H1 (cell line): ENCODE data around the gene CACNA2D3. TPM values are rescaled to one million over a fixed set of nuclear protein-coding genes. Genes with fewer than 3 reads are reported as not detected.

ENCODE experiments used
- CTCF ChIA-PET: fragments of 300-600 bp; sonication (Branson Sonifier 250); formaldehyde crosslinking; loops from one replicate; lab custom pipeline; 2021; ENCODE audit not compliant: partially characterized antibody; lab: Charles Lee
- POLR2A ChIA-PET: fragments of 300-600 bp; sonication (Branson Sonifier 250); formaldehyde crosslinking; loops from one replicate; lab custom pipeline; 2021; ENCODE audit warnings: inconsistent platforms; ENCODE audit not compliant: partially characterized antibody; lab: Charles Lee
- DNase-seq, 2 experiments: peaks; one replicate each; pipeline versions ENCODE4 v3.0.0 to v3.0.0-alpha.2; 2010 to 2022; ENCODE audit warnings: low spot score in 2 of 2, low read depth in 1 of 2, mixed read lengths in 1 of 2
- FAIRE-seq: peaks from 2 replicates; lab custom pipeline; 2011; peaks lifted over from hg19 to GRCh38; lab: Jason Lieb, UNC
- H2AFZ ChIP-seq: 2 replicates; pipeline ENCODE4 v1.8.1; 2012; ENCODE audit warnings: low read length, inconsistent platforms
- H2AK5ac ChIP-seq: 2 replicates; pipeline ENCODE4 v1.6.1; 2013; ENCODE audit warnings: low read depth, low read length
- H2BK120ac ChIP-seq: replicated peaks from 2 replicates; pipeline ENCODE3; 2013; ENCODE audit warnings: low read depth, low read length, inconsistent platforms
- H2BK12ac ChIP-seq: 2 replicates; pipeline ENCODE4 v1.6.1; 2013; ENCODE audit warnings: low read depth, low read length
- H2BK15ac ChIP-seq: 2 replicates; pipeline ENCODE4 v1.6.1; 2013; ENCODE audit warnings: low read length
- H2BK20ac ChIP-seq: 2 replicates; pipeline ENCODE4 v1.6.1; 2013; ENCODE audit warnings: low read length
- H2BK5ac ChIP-seq: 2 replicates; pipeline ENCODE4 v1.6.1; 2013; ENCODE audit warnings: low read depth, low read length
- H3K14ac ChIP-seq: 2 replicates; pipeline ENCODE4 v1.6.1; 2013; ENCODE audit warnings: inconsistent platforms; ENCODE audit not compliant: insufficient read length
- H3K18ac ChIP-seq: 2 replicates; pipeline ENCODE4 v1.6.1; 2013; ENCODE audit warnings: low read length; ENCODE audit errors: extremely low read depth
- H3K23ac ChIP-seq: 2 replicates; pipeline ENCODE4 v1.6.1; 2013; ENCODE audit warnings: inconsistent platforms; ENCODE audit not compliant: insufficient read length
- H3K23me2 ChIP-seq: 2 replicates; pipeline ENCODE4 v1.6.1; 2013; ENCODE audit warnings: low read depth, low read length
- H3K27ac ChIP-seq: 2 replicates; pipeline ENCODE4 v1.6.1; 2011; ENCODE audit warnings: low read depth, low read length, inconsistent platforms
- H3K27me3 ChIP-seq, 4 experiments: replicated peaks in 1 of 4; 1 replicate in 1 of 4; 2 replicates in 3 of 4; pipeline versions ENCODE4 v1.6.1 to v1.8.1; 2011 to 2013; ENCODE audit warnings: low read length in 3 of 4, mild to moderate bottlenecking in 3 of 4, inconsistent platforms in 2 of 4, mixed read lengths in 2 of 4, moderate library complexity in 1 of 4; ENCODE audit not compliant: control insufficient read depth in 3 of 4, insufficient read depth in 3 of 4; ENCODE audit errors: extremely low read depth in 1 of 4
- H3K36me3 ChIP-seq, 4 experiments: 2 replicates each; pipeline versions ENCODE4 v1.6.1 to v1.8.1; 2011 to 2013; ENCODE audit warnings: mild to moderate bottlenecking in 4 of 4, low read length in 3 of 4, moderate library complexity in 2 of 4, control low read depth in 1 of 4, inconsistent platforms in 1 of 4; ENCODE audit not compliant: insufficient read depth in 4 of 4, control insufficient read depth in 2 of 4
- H3K4ac ChIP-seq: replicated peaks from 2 replicates; pipeline ENCODE3; 2013; ENCODE audit warnings: low read length, low read depth, mixed read lengths, inconsistent platforms; ENCODE audit not compliant: insufficient read length
- H3K4me1 ChIP-seq, 4 experiments: replicated peaks in 1 of 4; 1 replicate in 1 of 4; 2 replicates in 3 of 4; pipeline versions ENCODE4 v1.6.1 to v1.8.1; 2011 to 2013; ENCODE audit warnings: low read length in 3 of 4, inconsistent platforms in 2 of 4, mixed read lengths in 1 of 4; ENCODE audit not compliant: insufficient read depth in 4 of 4, control insufficient read depth in 3 of 4
- H3K4me2 ChIP-seq, 2 experiments: 2 replicates each; pipeline versions ENCODE4 v1.6.1 to v1.8.1; 2011 to 2013; ENCODE audit warnings: low read depth in 2 of 2, low read length in 2 of 2, control low read depth in 1 of 2, inconsistent platforms in 1 of 2, mild to moderate bottlenecking in 1 of 2; ENCODE audit not compliant: insufficient read depth in 1 of 2
- H3K4me3 ChIP-seq, 4 experiments: fragments of 200-600, 300-600 bp in 1 of 4; sonication (generic), shearing (Covaris generic), sonication (Bioruptor Twin) in 1 of 4; 2 replicates each; pipeline versions ENCODE4 v1.5.1 to v1.8.1; 2011 to 2016; ENCODE audit warnings: low read length in 4 of 4, low read depth in 3 of 4, control low read depth in 2 of 4, inconsistent platforms in 2 of 4, mild to moderate bottlenecking in 2 of 4, mixed read lengths in 1 of 4, moderate library complexity in 1 of 4; ENCODE audit not compliant: insufficient read depth in 2 of 4; ENCODE audit errors: extremely low read depth in 1 of 4
- H3K56ac ChIP-seq: replicated peaks from 2 replicates; pipeline ENCODE3; 2013; ENCODE audit warnings: low read depth, mild to moderate bottlenecking, mixed read lengths, low read length, inconsistent platforms; ENCODE audit not compliant: insufficient read length
- H3K79me1 ChIP-seq: 2 replicates; pipeline ENCODE4 v1.6.1; 2013; ENCODE audit warnings: low read depth, low read length, control low read depth
- H3K79me2 ChIP-seq, 2 experiments: 2 replicates each; pipeline versions ENCODE4 v1.6.1 to v1.8.1; 2012 to 2013; ENCODE audit warnings: low read length in 2 of 2, mild to moderate bottlenecking in 2 of 2, inconsistent platforms in 1 of 2; ENCODE audit not compliant: insufficient read depth in 2 of 2, control insufficient read depth in 1 of 2
- H3K9ac ChIP-seq, 4 experiments: replicated peaks in 1 of 4; 1 replicate in 1 of 4; 2 replicates in 3 of 4; pipeline versions ENCODE4 v1.6.1 to v1.8.1; 2011 to 2013; ENCODE audit warnings: low read depth in 3 of 4, low read length in 3 of 4, control low read depth in 2 of 4, mild to moderate bottlenecking in 2 of 4, moderate library complexity in 2 of 4, inconsistent platforms in 1 of 4; ENCODE audit errors: extremely low read depth in 1 of 4
- H3K9me3 ChIP-seq, 2 experiments: 2 replicates each; pipeline versions ENCODE4 v1.6.1 to v1.8.1; 2012 to 2013; ENCODE audit warnings: mild to moderate bottlenecking in 2 of 2, moderate library complexity in 2 of 2, control low read depth in 1 of 2, inconsistent platforms in 1 of 2, low read depth in 1 of 2, low read length in 1 of 2, mixed read lengths in 1 of 2; ENCODE audit not compliant: insufficient read depth in 2 of 2
- H4K20me1 ChIP-seq, 2 experiments: replicated peaks in 1 of 2; 2 replicates each; pipeline versions ENCODE3 to v1.8.1; 2011 to 2013; ENCODE audit warnings: inconsistent platforms in 2 of 2, low read length in 2 of 2, mild to moderate bottlenecking in 1 of 2; ENCODE audit not compliant: insufficient read depth in 2 of 2, control insufficient read depth in 1 of 2
- H4K5ac ChIP-seq: 2 replicates; pipeline ENCODE4 v1.6.1; 2013; ENCODE audit warnings: low read length, low read depth, mixed read lengths, inconsistent platforms; ENCODE audit not compliant: insufficient read length
- H4K8ac ChIP-seq: 2 replicates; pipeline ENCODE4 v1.8.0; 2013; ENCODE audit warnings: mild to moderate bottlenecking, moderate library complexity, low read length, inconsistent platforms; ENCODE audit not compliant: insufficient read depth; ENCODE audit errors: extremely low read depth
- H4K91ac ChIP-seq: replicated peaks from 2 replicates; pipeline ENCODE3; 2013; ENCODE audit warnings: low read length, mixed read lengths, inconsistent platforms; ENCODE audit not compliant: insufficient read length
- CREB1 ChIP-seq: IDR thresholded peaks from 2 replicates; pipeline ENCODE4 v1.6.1; 2012; ENCODE audit warnings: inconsistent platforms
- CTCF ChIP-seq, 3 experiments: IDR thresholded peaks; 1 replicate in 2 of 3; 2 replicates in 1 of 3; pipeline versions ENCODE4 v1.5.1 to v1.6.1; 2011; ENCODE audit warnings: low read length in 3 of 3, mild to moderate bottlenecking in 3 of 3, inconsistent platforms in 2 of 3, low read depth in 1 of 3, moderate library complexity in 1 of 3; ENCODE audit not compliant: insufficient read depth in 1 of 3; ENCODE audit errors: control extremely low read depth in 1 of 3
- EGR1 ChIP-seq: IDR thresholded peaks from 2 replicates; pipeline ENCODE4 v1.6.1; 2011; ENCODE audit warnings: low read depth, low read length, borderline replicate concordance
- EZH2 ChIP-seq: fragments of 200-600 bp; sonication (generic); IDR thresholded peaks from 2 replicates; pipeline ENCODE4 v1.7.1; 2012; ENCODE audit warnings: low read depth, mild to moderate bottlenecking, moderate library complexity, low read length, inconsistent platforms; ENCODE audit not compliant: severe bottlenecking
- NRF1 ChIP-seq: IDR thresholded peaks from 2 replicates; pipeline ENCODE4 v1.6.1; 2011; ENCODE audit warnings: mild to moderate bottlenecking, low read depth, low read length, improper control_type of control experiment
- POLR2AphosphoS5 ChIP-seq: IDR thresholded peaks from 2 replicates; pipeline ENCODE4 v1.6.1; 2011; ENCODE audit warnings: low read depth, low read length
- TBP ChIP-seq: IDR thresholded peaks from 2 replicates; pipeline ENCODE4 v1.6.1; 2011; ENCODE audit warnings: low read depth, low read length, improper control_type of control experiment
- WGBS, 2 experiments: shearing (Covaris generic) in 1 of 2; methylation state at CpG; one replicate each; pipeline versions ENCODE4 v1.1.6 to v1.1.7; 2013 to 2015; ENCODE audit warnings: low lambda C conversion rate in 2 of 2, mixed read lengths in 2 of 2, inconsistent platforms in 1 of 2, low coverage in 1 of 2, missing lambda C conversion rate in 1 of 2; ENCODE audit not compliant: insufficient replicate concordance in 2 of 2, insufficient coverage in 1 of 2, insufficient read length in 1 of 2; ENCODE audit errors: extremely low coverage in 1 of 2, missing lambda C conversion rate in 1 of 2; 5-methylcytosine and 5-hydroxymethylcytosine counted together
- polyA plus RNA-seq, 7 experiments: library from polyadenylated mRNA; depleted of rRNA in 3 of 7; stranded (reverse) in 5 of 7; unstranded in 2 of 7; fragments of >200 nt in 5 of 7; fragments of 200-250 nt in 2 of 7; gene quantifications; 1 replicate in 5 of 7; 2 replicates in 1 of 7; 4 replicates in 1 of 7; pipeline versions ENCODE4 v1.2.1 to v1.2.3, GENCODE V29; 2011 to 2013; ENCODE audit warnings: missing spikeins in 2 of 7, mixed read lengths in 2 of 7
- total RNA-seq: library from RNA; stranded (reverse); fragmentation: NEBNext Ultra II Directional; extraction: Animal tissue kit (Norgen Biotek cat#: 25700); gene quantifications from 2 replicates; pipeline ENCODE4 v1.2.1, GENCODE V29; 2021

The CACNA2D3 gene
- total and polyA plus RNA-seq, 2 of the 8 experiments (the other 6 are each of a cell fraction or from before 2014, with no cell fraction given): 1.5 to 1.8 TPM

GRCh38 chr3:54339608-54340007 is 217.3 kb downstream of the CACNA2D3 start:
- Histone ChIP-seq H3K14ac (no peak overlapping the region), H3K4me3 (no peak overlapping the region), H3K9me3 (no peaks in the 10 kb centered on the region), H3K27ac (no peak overlapping the region), H3K9ac (no peak overlapping the region), H4K91ac (no peak overlapping the region), H3K27me3 (no peaks in the 10 kb centered on the region; a peak in 1 of 7 replicates), H4K20me1 (no peaks in the 10 kb centered on the region), H3K18ac (no peak overlapping the region), H2BK120ac (no peak overlapping the region), H3K79me2 (no peaks in the 10 kb centered on the region), H2BK15ac (no peak overlapping the region), H2BK12ac (no peak overlapping the region), H3K56ac (no peak overlapping the region), H2AK5ac (no peak overlapping the region), H2BK20ac (no peak overlapping the region), H3K23ac (no peak overlapping the region), H3K23me2 (no peaks in the 10 kb centered on the region; the same call in 1 of the 2 replicates), H3K4me1 (peaks cover 0 to 3% (median 0%) of the 10 kb centered on the region in 4 experiments; a peak in 1 of 7 replicates), H2BK5ac (no peak overlapping the region), H4K5ac (no peak overlapping the region), H2AFZ (no peak overlapping the region), H3K4me2 (no peak overlapping the region), H3K79me1 (no peaks in the 10 kb centered on the region), H4K8ac (no peak overlapping the region), H3K4ac (no peak overlapping the region), H3K36me3 (no peaks in the 10 kb centered on the region)
- ChIA-PET CTCF (no interaction called here), POLR2A (no interaction called here)
- WGBS, 2 experiments: 86% methylated on average over 2 of the region's 2 CpGs; no CpG with 5 or more reads in 1 of the 2 experiments
- DNase-seq: no peak
- TF ChIP-seq CREB1 (no peak), CTCF (IDR thresholded peaks at IDR 0.05; ENCODE audit: control extremely low read depth in 1 of 3, insufficient read depth in 1 of 3, low read depth in 1 of 3, low read length in 3 of 3) (no peak), TBP (no peak), NRF1 (no peak), EGR1 (no peak), EZH2 (no peak), POLR2AphosphoS5 (no peak)
- no peak for FAIRE-seq
